Cortex of kidney (tissue), 1 donor: Measurements from ENCODE around the gene ADGRE3.
"Not testable (repeated sequence)": the region's sequence is repeated elsewhere in the genome, so short reads cannot be mapped to it uniquely, and the experiment has no call there.

Experiments
- DNase-seq: peaks from one replicate; lab custom pipeline; 2025; lab: John Stamatoyannopoulos, UW

Gene ADGRE3

DNA sequence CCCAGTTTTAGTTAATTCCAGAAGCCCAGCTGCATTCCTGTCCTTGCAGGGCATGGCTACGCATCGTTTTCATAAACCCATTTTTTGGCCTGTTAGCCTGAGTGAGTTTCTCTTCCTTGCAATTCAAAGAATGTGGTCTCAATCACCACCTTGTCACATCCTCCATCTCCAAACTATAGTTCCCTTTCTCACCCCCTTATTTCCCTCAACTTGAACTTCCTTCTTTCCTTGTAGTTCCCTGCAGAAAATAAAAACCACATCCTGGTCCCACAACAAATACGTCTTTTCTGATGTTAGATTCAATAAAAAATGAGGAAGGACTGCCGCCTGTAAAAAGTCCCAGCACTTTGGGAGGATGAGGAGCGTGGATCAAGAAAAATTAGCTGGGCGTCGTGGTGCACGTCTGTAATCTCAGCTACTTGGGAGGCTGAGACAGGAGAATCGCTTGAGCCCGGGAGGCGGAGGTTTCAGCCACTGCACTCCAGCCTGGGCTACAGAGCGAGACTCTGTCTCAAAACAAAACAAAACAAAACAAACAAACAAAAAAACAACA, 13.2 kb downstream of the ADGRE3 start:
- DNase-seq: no peak

DNA sequence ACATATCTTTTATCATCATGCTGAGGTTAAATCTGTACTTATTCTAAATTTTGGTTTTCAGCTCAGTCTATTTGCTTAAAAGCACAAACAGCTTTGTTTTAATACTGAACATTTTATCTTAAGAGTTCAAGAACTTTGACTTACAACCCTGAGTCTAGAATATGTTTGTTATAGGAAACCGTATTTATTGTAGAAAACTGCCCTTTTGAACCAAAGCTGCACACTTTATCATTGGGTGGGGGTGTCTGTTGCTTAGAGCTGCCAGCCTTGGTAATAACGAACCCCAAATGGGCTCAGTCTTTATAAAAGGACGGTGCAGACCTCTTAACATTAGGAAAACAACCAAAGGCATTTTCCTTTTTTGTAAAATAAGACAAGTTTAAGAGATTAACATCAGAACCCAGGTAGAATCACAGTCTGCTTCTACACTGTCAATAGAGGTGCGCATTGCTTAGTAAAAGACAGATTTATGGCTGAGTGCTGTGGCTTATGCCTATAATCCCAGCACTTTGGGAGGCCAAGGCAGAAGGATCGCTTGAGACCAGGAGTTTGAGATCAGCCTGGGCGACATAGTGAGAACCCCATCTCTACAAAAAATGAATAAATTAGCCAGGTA, 14.7 kb downstream of the ADGRE3 start:
- no peak for DNase-seq

GRCh38 chr19:14655726-14656125, 18.9 kb downstream of the ADGRE3 start:
- DNase-seq: no peak

DNA sequence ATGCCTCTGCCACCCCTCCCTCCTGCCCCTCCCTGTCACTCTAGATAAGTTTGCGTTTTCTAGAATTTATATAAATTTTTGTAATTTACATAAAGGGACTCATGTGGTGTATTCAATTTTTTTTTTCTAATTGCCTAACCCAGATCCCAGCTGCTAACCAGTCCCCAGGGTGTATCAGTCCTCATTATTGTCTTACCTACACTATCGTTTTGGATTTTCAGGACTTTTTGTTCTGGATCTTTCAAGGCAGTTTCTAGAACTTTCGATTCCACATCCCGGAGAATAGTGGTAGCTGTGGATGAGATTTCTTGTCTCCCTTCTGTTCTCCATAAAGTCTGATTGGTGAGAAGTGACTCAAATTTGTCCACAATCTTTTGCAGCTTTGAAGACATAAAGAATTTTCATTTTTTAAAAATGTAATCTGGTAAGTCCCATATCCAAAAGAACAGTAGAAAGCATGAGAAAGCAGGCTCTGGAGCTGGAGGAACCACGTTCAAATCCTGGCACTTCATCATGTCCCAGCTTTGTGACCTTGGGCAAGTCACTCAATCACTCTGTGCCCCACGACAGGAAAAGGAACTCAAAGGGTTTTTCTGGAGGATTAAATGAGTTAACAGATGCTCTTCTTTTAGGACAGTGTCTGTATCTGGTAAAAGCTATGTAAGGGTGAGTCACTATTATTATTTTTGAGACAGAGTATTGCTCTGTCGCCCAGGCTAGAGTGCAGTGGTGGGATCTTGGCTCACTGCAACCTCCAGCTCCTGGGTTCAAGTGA, 19.7 kb downstream of the ADGRE3 start:
- no peak for DNase-seq

- no peak for DNase-seq
Observed at GRCh38 chr19:14650161-14650560, 24.5 kb downstream of the ADGRE3 start.

DNA sequence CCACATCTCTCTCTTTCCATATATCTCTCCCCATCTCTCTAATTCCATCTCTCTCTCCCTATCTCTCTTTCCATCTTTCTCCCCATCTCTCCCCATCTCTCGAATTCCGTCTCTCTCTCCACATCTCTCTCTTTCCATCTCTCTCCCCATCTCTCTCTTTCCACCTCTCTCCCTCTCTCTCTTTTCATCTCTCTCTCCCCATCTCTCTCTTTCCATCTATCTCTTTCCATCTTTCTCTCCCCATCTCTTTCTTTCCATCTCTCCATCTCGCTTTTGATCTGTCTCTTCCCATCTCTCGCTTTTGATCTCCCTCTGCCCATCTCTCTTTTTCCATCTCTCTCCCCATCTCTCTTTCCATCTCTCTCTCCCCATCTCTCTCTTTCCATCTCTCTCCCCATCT, 25.6 kb downstream of the ADGRE3 start:
- no peak for DNase-seq

- DNase-seq: no peak
Observed at GRCh38 chr19:14648506-14648905, 26.1 kb downstream of the ADGRE3 start.

- DNase-seq: no peak
Observed at GRCh38 chr19:14639536-14640277, 34.9 kb downstream of the ADGRE3 start.

GRCh38 chr19:14632286-14632685, 42.4 kb downstream of the ADGRE3 start:
- DNase-seq: no peak

DNA sequence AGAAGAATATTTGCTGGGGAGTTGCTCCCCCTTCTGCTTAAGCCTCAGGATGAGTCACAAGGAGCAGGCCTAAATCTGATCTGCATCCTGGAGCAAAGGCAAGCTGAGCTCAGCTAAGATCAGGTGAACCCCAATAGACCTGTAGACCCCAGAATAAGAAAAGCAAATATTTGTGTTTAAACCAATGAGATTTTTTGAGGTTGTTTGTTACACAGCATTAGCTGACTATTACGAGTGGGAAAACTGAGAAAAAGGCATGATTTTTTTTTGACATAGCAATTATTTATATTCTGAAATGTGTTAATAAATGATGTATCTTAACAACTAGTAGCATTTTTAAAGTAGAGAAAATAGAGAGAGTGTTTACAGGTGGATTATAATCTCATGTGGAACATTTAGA, 45.1 kb downstream of the ADGRE3 start:
- no peak for DNase-seq

GRCh38 chr19:14624491-14624890, 50.2 kb downstream of the ADGRE3 start:
- not testable (repeated sequence) for DNase-seq

- DNase-seq: no peak
Observed at GRCh38 chr19:14619404-14619803, 55.2 kb downstream of the ADGRE3 start.

DNA sequence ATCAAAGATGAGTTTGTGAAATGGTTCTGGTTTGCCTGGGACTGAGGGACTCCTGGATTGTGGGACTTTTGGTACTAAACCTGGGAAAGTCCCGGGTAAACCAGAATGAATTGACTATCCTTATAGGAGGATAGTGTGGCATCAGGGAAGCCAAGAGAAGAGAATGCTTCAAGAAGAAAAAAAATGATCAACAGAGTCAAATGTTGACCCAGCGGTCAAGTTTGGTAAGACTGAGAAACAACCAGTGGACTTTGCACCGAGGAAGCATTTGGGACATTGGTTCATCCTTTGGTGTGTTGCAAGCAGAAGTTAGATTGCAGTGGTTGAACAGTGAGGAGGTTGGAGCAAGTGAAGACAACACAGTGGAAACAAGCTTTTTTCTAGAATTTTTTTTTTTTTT, 58.2 kb downstream of the ADGRE3 start:
- DNase-seq: no peak

- DNase-seq: no peak
Observed at GRCh38 chr19:14615623-14616022, 59.0 kb downstream of the ADGRE3 start.

- DNase-seq: no peak
Observed at GRCh38 chr19:14614099-14614412, 60.6 kb downstream of the ADGRE3 start.

- DNase-seq: not testable (repeated sequence)
Observed at GRCh38 chr19:14613399-14614098, 61.1 kb downstream of the ADGRE3 start.

DNA sequence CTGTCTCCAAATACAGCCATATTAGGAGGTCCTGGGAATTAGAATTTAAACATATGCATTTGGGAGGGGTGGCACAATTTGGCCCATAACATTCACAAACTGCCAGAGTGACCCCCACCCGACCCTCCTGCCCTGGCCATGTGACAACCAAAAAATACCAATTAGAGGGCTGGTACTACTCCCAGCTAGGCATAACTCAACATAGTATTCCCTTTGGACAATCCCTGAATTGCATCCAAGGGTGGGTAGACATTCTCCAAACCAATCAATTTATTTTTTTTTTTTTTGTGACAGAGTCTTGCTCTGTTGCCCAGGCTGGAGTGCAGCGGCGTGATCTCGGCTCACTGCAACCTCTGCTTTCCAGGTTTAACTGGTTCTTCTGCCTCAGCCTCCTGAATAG, 62.0 kb downstream of the ADGRE3 start:
- no peak for DNase-seq

- not testable (repeated sequence) for DNase-seq
Observed at GRCh38 chr19:14612242-14612641, 62.4 kb downstream of the ADGRE3 start.

GRCh38 chr19:14611051-14611450, 63.6 kb downstream of the ADGRE3 start:
- DNase-seq: no peak

DNA sequence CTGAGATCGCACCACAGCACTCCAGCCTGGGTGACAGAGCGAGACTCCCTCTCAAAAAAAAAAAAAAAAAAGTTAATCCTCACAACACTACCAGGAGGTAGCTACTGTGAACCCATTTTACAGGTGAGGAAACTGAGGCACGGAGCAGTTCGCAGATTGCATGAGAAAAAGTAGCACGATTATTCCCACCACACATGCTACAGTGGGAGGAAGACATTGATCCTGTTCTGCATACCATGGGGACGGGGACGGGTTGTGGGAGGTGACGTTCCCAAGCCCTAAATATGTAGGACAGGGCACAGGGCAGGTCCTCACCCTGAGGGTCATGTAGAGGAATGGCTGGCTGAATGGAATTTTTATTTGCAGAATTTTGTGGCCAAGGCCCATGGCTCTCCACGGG, 68.0 kb downstream of the ADGRE3 start:
- no peak for DNase-seq

GRCh38 chr19:14603990-14604387, 70.7 kb downstream of the ADGRE3 start:
- no peak for DNase-seq

- no peak for DNase-seq
Observed at GRCh38 chr19:14599548-14600147, 75.0 kb downstream of the ADGRE3 start.
